Left renal cortex interstitium (tissue), 4 donors: ENCODE results near the gene SEC16A. TPM values are rescaled to one million over a fixed set of nuclear protein-coding genes. Genes with fewer than 3 reads are reported as not detected.

Experiments used
- DNase-seq, 4 donors: peaks; one replicate each; pipeline ENCODE4 v3.0.0-alpha.2; 2013; ENCODE audit warnings: low read depth in 4 of 4, low spot score in 2 of 4, missing footprints in 1 of 4
- polyA plus RNA-seq, 4 donors: library from polyadenylated mRNA; unstranded; fragments of 120-200 nt; gene quantifications; one replicate each; pipeline ENCODE4 v1.2.1, GENCODE V29; 2013; ENCODE audit not compliant: insufficient read length in 4 of 4

Gene SEC16A
- polyA plus RNA-seq, 4 donors = 51.9 to 68.5 (median 62.4) TPM

- no peak for DNase-seq
Observed at GRCh38 chr9:136505406-136506403, 22.9 kb upstream of the SEC16A start.

- no peak for DNase-seq
Observed at GRCh38 chr9:136504512-136505348, 21.9 kb upstream of the SEC16A start.

GRCh38 chr9:136502940-136503550, 20.2 kb upstream of the SEC16A start:
- no peak for DNase-seq

GRCh38 chr9:136502196-136502595, 19.4 kb upstream of the SEC16A start:
- no peak for DNase-seq

GRCh38 chr9:136501686-136502085, 18.8 kb upstream of the SEC16A start:
- DNase-seq = no peak

- DNase-seq = no peak
Observed at GRCh38 chr9:136499935-136500910, 17.4 kb upstream of the SEC16A start.

- DNase-seq = no peak
Observed at GRCh38 chr9:136499071-136499934, 16.5 kb upstream of the SEC16A start.

GRCh38 chr9:136497916-136498695, 15.3 kb upstream of the SEC16A start:
- no peak for DNase-seq

GRCh38 chr9:136496801-136497620, 14.2 kb upstream of the SEC16A start:
- no peak for DNase-seq

GRCh38 chr9:136496181-136496580, 13.3 kb upstream of the SEC16A start:
- no peak for DNase-seq

- no peak for DNase-seq
Observed at GRCh38 chr9:136495238-136495800, 12.5 kb upstream of the SEC16A start.

GRCh38 chr9:136494531-136495215, 11.8 kb upstream of the SEC16A start:
- DNase-seq = no peak

- no peak for DNase-seq
Observed at GRCh38 chr9:136494012-136494411, 11.2 kb upstream of the SEC16A start.

- no peak for DNase-seq
Observed at GRCh38 chr9:136493567-136493971, 10.7 kb upstream of the SEC16A start.

GRCh38 chr9:136492978-136493522, 10.2 kb upstream of the SEC16A start:
- no peak for DNase-seq

- no peak for DNase-seq
Observed at GRCh38 chr9:136489731-136490130, 6.9 kb upstream of the SEC16A start.
